GM18498 (cell line): ENCODE data around the gene TCEAL5.
"Not testable (repeated sequence)": the region's sequence is repeated elsewhere in the genome, so short reads cannot be mapped to it uniquely, and the experiment has no call there.

ENCODE experiments used
- ATAC-seq: cut with Tn5 transposase; IDR thresholded peaks from one replicate; pipeline ENCODE4 v1.9.1; 2021; ENCODE audit warnings: mild to moderate bottlenecking, moderate library complexity; ENCODE audit not compliant: unreplicated experiment

Gene TCEAL5

GRCh38 chrX:103276581-103277002, at the start of gene TCEAL5:
TCEAL5 (minus strand) TSS chrX:103276750; CDS start chrX:103274563, 2,187 bp downstream.
- ATAC-seq: no peak

GRCh38 chrX:103311399-103311780, 34.8 kb upstream of the TCEAL5 start:
- no peak for ATAC-seq

- ATAC-seq: peak; percentile 99
Measured at GRCh38 chrX:103310555-103311398, 34.2 kb upstream of the TCEAL5 start, which contains the start of gene BEX2. BEX2 (minus strand) TSS chrX:103310990; CDS start chrX:103309976, 1,014 bp downstream.

- no peak for ATAC-seq
Measured at GRCh38 chrX:103309860-103310554, 33.5 kb upstream of the TCEAL5 start.

- not testable (repeated sequence) for ATAC-seq
Measured at GRCh38 chrX:103305666-103306065, 29.1 kb upstream of the TCEAL5 start.

- no peak for ATAC-seq
Measured at GRCh38 chrX:103304705-103305104, 28.2 kb upstream of the TCEAL5 start.

- no peak for ATAC-seq
Measured at GRCh38 chrX:103293118-103293517, 16.6 kb upstream of the TCEAL5 start.

- no peak for ATAC-seq
Measured at GRCh38 chrX:103279624-103280023, 3.1 kb upstream of the TCEAL5 start.

GRCh38 chrX:103275947-103276567, 493 bp downstream of the TCEAL5 start:
- no peak for ATAC-seq

- ATAC-seq: no peak
Measured at GRCh38 chrX:103274284-103274683, 2.3 kb downstream of the TCEAL5 start.

GRCh38 chrX:103258275-103258674, 18.3 kb downstream of the TCEAL5 start:
- no peak for ATAC-seq

- ATAC-seq: no peak
Measured at GRCh38 chrX:103256651-103257050, 19.9 kb downstream of the TCEAL5 start.

GRCh38 chrX:103254921-103255493, 21.5 kb downstream of the TCEAL5 start, which contains the start of gene TCEAL8:
TCEAL8 (minus strand) TSS chrX:103255155; CDS start chrX:103253979, 1,176 bp downstream.
- ATAC-seq: peak; percentile 99

GRCh38 chrX:103254171-103254824, 22.3 kb downstream of the TCEAL5 start:
- peak; percentile 65 for ATAC-seq

- ATAC-seq: no peak
Measured at GRCh38 chrX:103253608-103254007, 22.9 kb downstream of the TCEAL5 start.

- no peak for ATAC-seq
Measured at GRCh38 chrX:103250977-103251376, 25.6 kb downstream of the TCEAL5 start.

GRCh38 chrX:103249805-103250204, 26.7 kb downstream of the TCEAL5 start:
- no peak for ATAC-seq

- peak; percentile 54 for ATAC-seq
Measured at GRCh38 chrX:103248553-103248952, 28.0 kb downstream of the TCEAL5 start.

- ATAC-seq: no peak
Measured at GRCh38 chrX:103240155-103240554, 36.4 kb downstream of the TCEAL5 start.

- no peak for ATAC-seq
Measured at GRCh38 chrX:103236296-103236695, 40.3 kb downstream of the TCEAL5 start.
